Measurements from ENCODE around the gene UNC119.
"Not testable (repeated sequence)": the region's sequence is repeated elsewhere in the genome, so short reads cannot be mapped to it uniquely, and the experiment has no call there.

The UNC119 gene

GRCh38 chr17:28524476-28525424 is 27.7 kb downstream of the UNC119 start:
- Mint-ChIP-seq H3K27me3 (no peaks in the 10 kb centered on the region), H3K4me3 (no peak overlapping the region), H3K9me3 (no peaks in the 10 kb centered on the region), H3K4me1 (ENCODE audit: low read depth) (no peaks in the 10 kb centered on the region), H3K36me3 (ENCODE audit: low read depth) (no peaks in the 10 kb centered on the region), H3K27ac (no peak overlapping the region)

- Mint-ChIP-seq H3K4me1 (ENCODE audit: low read depth) (no peaks in the 10 kb centered on the region), H3K36me3 (ENCODE audit: low read depth) (no peaks in the 10 kb centered on the region), H3K27ac (no peak overlapping the region), H3K27me3 (no peaks in the 10 kb centered on the region), H3K4me3 (no peak overlapping the region), H3K9me3 (no peaks in the 10 kb centered on the region)
Measured at GRCh38 chr17:28523876-28524275, 28.5 kb downstream of the UNC119 start.

- Mint-ChIP-seq H3K4me1 (ENCODE audit: low read depth) (no peaks in the 10 kb centered on the region), H3K27ac (no peak overlapping the region), H3K4me3 (no peak overlapping the region), H3K9me3 (no peaks in the 10 kb centered on the region), H3K36me3 (ENCODE audit: low read depth) (no peaks in the 10 kb centered on the region), H3K27me3 (no peaks in the 10 kb centered on the region)
Measured at GRCh38 chr17:28523186-28523585, 29.2 kb downstream of the UNC119 start.

- not testable (repeated sequence) for H3K4me1 Mint-ChIP-seq (ENCODE audit: low read depth); H3K27ac Mint-ChIP-seq; H3K36me3 Mint-ChIP-seq (ENCODE audit: low read depth); H3K9me3 Mint-ChIP-seq; H3K4me3 Mint-ChIP-seq; H3K27me3 Mint-ChIP-seq
Measured at GRCh38 chr17:28522281-28522680, 30.1 kb downstream of the UNC119 start.

- H3K4me1 Mint-ChIP-seq (ENCODE audit: low read depth): no peaks in the 10 kb centered on the region
- no peaks in the 10 kb centered on the region for H3K36me3 Mint-ChIP-seq (ENCODE audit: low read depth)
- H3K27me3 Mint-ChIP-seq: no peaks in the 10 kb centered on the region
- no peaks in the 10 kb centered on the region for H3K9me3 Mint-ChIP-seq
- H3K27ac Mint-ChIP-seq: no peak overlapping the region
- H3K4me3 Mint-ChIP-seq: no peak overlapping the region
Measured at GRCh38 chr17:28521311-28522085, 30.9 kb downstream of the UNC119 start.

GRCh38 chr17:28520687-28521086 is 31.7 kb downstream of the UNC119 start:
- no peaks in the 10 kb centered on the region for H3K36me3 Mint-ChIP-seq (ENCODE audit: low read depth)
- H3K4me3 Mint-ChIP-seq: no peak overlapping the region
- H3K27ac Mint-ChIP-seq: no peak overlapping the region
- no peaks in the 10 kb centered on the region for H3K4me1 Mint-ChIP-seq (ENCODE audit: low read depth)
- no peaks in the 10 kb centered on the region for H3K27me3 Mint-ChIP-seq
- no peaks in the 10 kb centered on the region for H3K9me3 Mint-ChIP-seq

GRCh38 chr17:28519236-28519635 is 33.2 kb downstream of the UNC119 start:
- no peak overlapping the region for H3K27ac Mint-ChIP-seq
- H3K4me1 Mint-ChIP-seq (ENCODE audit: low read depth): no peaks in the 10 kb centered on the region
- no peaks in the 10 kb centered on the region for H3K9me3 Mint-ChIP-seq
- H3K27me3 Mint-ChIP-seq: no peaks in the 10 kb centered on the region
- H3K4me3 Mint-ChIP-seq: no peak overlapping the region
- no peaks in the 10 kb centered on the region for H3K36me3 Mint-ChIP-seq (ENCODE audit: low read depth)

GRCh38 chr17:28518578-28518977 is 33.8 kb downstream of the UNC119 start:
- Mint-ChIP-seq H3K4me1 (ENCODE audit: low read depth) (no peaks in the 10 kb centered on the region), H3K27ac (no peak overlapping the region), H3K9me3 (no peaks in the 10 kb centered on the region), H3K36me3 (ENCODE audit: low read depth) (no peaks in the 10 kb centered on the region), H3K4me3 (no peak overlapping the region), H3K27me3 (no peaks in the 10 kb centered on the region)

GRCh38 chr17:28518132-28518531 is 34.3 kb downstream of the UNC119 start:
- H3K9me3 Mint-ChIP-seq: no peaks in the 10 kb centered on the region
- H3K27ac Mint-ChIP-seq: no peak overlapping the region
- no peaks in the 10 kb centered on the region for H3K27me3 Mint-ChIP-seq
- H3K36me3 Mint-ChIP-seq (ENCODE audit: low read depth): no peaks in the 10 kb centered on the region
- H3K4me3 Mint-ChIP-seq: no peak overlapping the region
- no peaks in the 10 kb centered on the region for H3K4me1 Mint-ChIP-seq (ENCODE audit: low read depth)

- no peaks in the 10 kb centered on the region for H3K36me3 Mint-ChIP-seq (ENCODE audit: low read depth)
- H3K9me3 Mint-ChIP-seq: no peaks in the 10 kb centered on the region
- H3K27ac Mint-ChIP-seq: no peak overlapping the region
- no peaks in the 10 kb centered on the region for H3K4me1 Mint-ChIP-seq (ENCODE audit: low read depth)
- H3K4me3 Mint-ChIP-seq: no peak overlapping the region
- H3K27me3 Mint-ChIP-seq: no peaks in the 10 kb centered on the region
Measured at GRCh38 chr17:28515518-28515917, 36.9 kb downstream of the UNC119 start.

- no peaks in the 10 kb centered on the region for H3K36me3 Mint-ChIP-seq (ENCODE audit: low read depth)
- no peaks in the 10 kb centered on the region for H3K9me3 Mint-ChIP-seq
- no peak overlapping the region for H3K27ac Mint-ChIP-seq
- H3K4me1 Mint-ChIP-seq (ENCODE audit: low read depth): no peaks in the 10 kb centered on the region
- peaks cover 5% of the 10 kb centered on the region for H3K27me3 Mint-ChIP-seq
- H3K4me3 Mint-ChIP-seq: no peak overlapping the region
Measured at GRCh38 chr17:28514561-28515002, 37.8 kb downstream of the UNC119 start.

GRCh38 chr17:28513476-28513875 is 38.9 kb downstream of the UNC119 start:
- Mint-ChIP-seq H3K4me3 (no peak overlapping the region), H3K27ac (no peak overlapping the region)

GRCh38 chr17:28511858-28512461 is 40.5 kb downstream of the UNC119 start:
- Mint-ChIP-seq H3K36me3 (ENCODE audit: low read depth) (no peaks in the 10 kb centered on the region), H3K27me3 (peaks cover 11% of the 10 kb centered on the region), H3K4me1 (ENCODE audit: low read depth) (no peaks in the 10 kb centered on the region), H3K4me3 (no peak overlapping the region), H3K27ac (no peak overlapping the region), H3K9me3 (no peaks in the 10 kb centered on the region)

More at GRCh38 chr17:28513476-28513875, 38.9 kb downstream of the UNC119 start:
- Mint-ChIP-seq H3K27me3 (peaks cover 8% of the 10 kb centered on the region), H3K36me3 (ENCODE audit: low read depth) (no peaks in the 10 kb centered on the region), H3K4me1 (ENCODE audit: low read depth) (no peaks in the 10 kb centered on the region), H3K9me3 (no peaks in the 10 kb centered on the region)

GRCh38 chr17:28509789-28510188 is 42.6 kb downstream of the UNC119 start:
- Mint-ChIP-seq H3K4me3 (no peak overlapping the region), H3K27ac (no peak overlapping the region), H3K9me3 (no peaks in the 10 kb centered on the region), H3K27me3 (peaks cover 14% of the 10 kb centered on the region), H3K36me3 (ENCODE audit: low read depth) (no peaks in the 10 kb centered on the region), H3K4me1 (ENCODE audit: low read depth) (no peaks in the 10 kb centered on the region)

GRCh38 chr17:28508211-28508724 is 44.2 kb downstream of the UNC119 start:
- no peaks in the 10 kb centered on the region for H3K4me1 Mint-ChIP-seq (ENCODE audit: low read depth)
- H3K36me3 Mint-ChIP-seq (ENCODE audit: low read depth): no peaks in the 10 kb centered on the region
- peaks cover 14% of the 10 kb centered on the region for H3K27me3 Mint-ChIP-seq
- no peak overlapping the region for H3K27ac Mint-ChIP-seq
- H3K4me3 Mint-ChIP-seq: no peak overlapping the region
- H3K9me3 Mint-ChIP-seq: no peaks in the 10 kb centered on the region
